SH-SY5Y (cell line): ENCODE data around the gene CROCC2.

Experiments used
- GATA2 ChIP-seq: IDR thresholded peaks from 2 replicates; pipeline ENCODE4 v1.6.1; 2011; ENCODE audit warnings: mild to moderate bottlenecking, low read depth, low read length
- GATA3 ChIP-seq: IDR thresholded peaks from 2 replicates; pipeline ENCODE4 v1.6.1; 2011; ENCODE audit warnings: low read depth, mild to moderate bottlenecking, low read length, moderate library complexity

CROCC2 gene

DNA sequence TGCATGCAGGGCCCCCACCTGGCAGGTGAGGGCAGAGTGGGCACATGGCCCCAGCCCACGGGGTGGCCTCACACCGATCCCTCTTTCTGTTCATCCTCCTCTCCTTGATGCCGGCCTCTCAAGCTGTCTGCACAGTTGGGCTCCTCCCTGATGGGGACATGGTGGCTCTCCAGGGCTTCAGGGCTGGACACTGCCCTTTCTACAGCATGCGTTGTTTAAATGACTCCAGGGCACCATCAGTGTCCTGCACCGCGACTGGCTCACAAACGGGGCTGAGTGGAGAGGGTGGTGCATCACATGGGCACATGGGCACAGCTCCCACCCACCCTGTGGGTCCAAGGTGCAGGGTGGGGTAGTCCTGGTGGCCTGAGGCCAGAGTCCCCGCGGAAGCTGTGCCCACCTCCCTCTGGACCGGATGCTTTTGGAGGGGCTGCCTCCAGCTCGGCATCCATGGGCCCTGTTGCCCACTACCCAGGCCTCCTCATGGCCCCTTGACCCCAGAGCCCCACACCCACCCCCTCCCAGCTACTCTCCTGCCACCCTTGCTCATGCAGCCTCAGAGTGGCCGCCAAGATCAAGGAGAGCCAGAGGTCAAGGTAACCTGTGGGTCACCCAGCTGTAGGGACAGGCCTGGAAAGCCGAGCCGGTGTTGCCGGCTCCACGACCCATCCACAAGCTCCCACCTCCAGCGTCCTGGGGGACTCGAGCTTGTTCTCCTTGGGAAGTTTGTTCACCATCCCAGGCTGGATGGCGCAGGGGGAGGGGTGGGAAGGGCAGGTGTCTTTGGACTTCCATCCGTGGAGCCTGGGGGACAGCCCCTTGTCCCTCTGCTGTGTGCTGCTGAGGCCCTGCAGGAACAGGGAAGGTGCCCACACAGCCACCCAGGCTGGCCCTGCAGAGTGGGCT lies 80.0 kb downstream of the CROCC2 start:
- TF ChIP-seq GATA2, result no peak
- no peak for TF ChIP-seq GATA3

GRCh38 chr2:240986787-240987411 lies 80.8 kb downstream of the CROCC2 start:
- no peak for TF ChIP-seq GATA2
- no peak for TF ChIP-seq GATA3

DNA sequence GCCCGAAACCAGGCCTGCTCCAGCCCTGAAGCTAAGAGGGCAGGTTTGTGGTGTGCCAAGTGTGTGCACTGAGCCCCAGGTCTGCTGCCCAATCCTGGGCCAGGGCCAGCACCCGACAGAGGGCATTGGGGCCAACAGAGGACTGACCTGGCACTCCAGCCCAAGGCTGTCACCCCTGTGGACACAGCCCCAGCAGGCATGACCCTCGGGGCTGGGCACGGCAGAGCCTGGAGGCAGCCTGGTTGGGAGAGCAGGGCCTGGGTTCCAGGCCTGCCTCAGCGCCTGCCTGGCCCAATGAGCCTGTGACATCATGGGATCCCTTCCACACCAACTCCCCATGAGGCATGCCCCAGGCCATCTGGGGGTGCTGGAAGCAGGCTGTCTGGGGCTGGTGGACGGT lies 81.5 kb downstream of the CROCC2 start:
- no peak for TF ChIP-seq GATA3
- no peak for TF ChIP-seq GATA2

GRCh38 chr2:240988146-240988545 lies 82.0 kb downstream of the CROCC2 start:
- no peak for TF ChIP-seq GATA3
- TF ChIP-seq GATA2, result no peak

- TF ChIP-seq GATA3 (no peak), GATA2 (no peak)
Measured at GRCh38 chr2:240988571-240989271, 82.6 kb downstream of the CROCC2 start.

DNA sequence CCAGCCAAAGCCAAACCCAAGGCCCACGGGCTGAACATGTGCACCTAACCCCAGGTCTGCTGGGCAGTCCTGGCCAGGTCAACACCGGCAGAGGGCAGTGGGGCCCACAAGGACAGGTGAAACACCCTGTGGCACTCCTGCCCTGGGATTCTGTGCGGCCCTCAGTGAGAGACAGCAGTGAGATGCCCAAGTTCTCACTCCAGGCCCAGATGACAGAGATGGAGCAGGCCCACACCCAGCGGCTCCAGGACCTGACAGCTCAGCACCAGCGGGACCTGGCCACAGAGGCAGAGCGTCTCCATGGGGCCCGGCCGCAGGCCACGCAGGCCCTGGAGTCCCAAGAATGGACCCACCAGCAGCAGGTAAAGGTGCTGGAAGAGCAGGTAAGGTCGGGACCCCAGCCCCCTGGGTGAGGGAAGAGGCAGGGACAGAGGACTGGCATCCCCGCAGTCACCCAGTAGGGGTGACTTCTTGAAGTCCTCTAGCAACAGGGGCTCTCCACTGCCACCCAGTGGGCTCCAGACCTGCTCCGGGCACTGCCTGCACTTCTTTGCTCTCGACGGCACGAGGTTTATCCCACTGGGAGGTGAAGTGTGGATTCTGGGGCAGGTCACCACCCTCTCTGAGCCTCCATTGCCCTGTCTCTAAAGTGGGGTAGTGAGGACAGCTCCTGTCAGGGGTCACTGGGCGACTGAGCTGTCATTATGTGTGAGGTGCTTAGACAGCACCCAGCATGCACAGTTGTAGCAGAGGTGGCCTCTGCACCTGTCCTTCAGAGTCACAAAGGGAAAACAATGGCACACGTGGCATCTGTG lies 83.5 kb downstream of the CROCC2 start:
- no peak for TF ChIP-seq GATA2
- no peak for TF ChIP-seq GATA3

- no peak for TF ChIP-seq GATA3
- no peak for TF ChIP-seq GATA2
Measured at GRCh38 chr2:240990266-240990529, 84.1 kb downstream of the CROCC2 start.

DNA sequence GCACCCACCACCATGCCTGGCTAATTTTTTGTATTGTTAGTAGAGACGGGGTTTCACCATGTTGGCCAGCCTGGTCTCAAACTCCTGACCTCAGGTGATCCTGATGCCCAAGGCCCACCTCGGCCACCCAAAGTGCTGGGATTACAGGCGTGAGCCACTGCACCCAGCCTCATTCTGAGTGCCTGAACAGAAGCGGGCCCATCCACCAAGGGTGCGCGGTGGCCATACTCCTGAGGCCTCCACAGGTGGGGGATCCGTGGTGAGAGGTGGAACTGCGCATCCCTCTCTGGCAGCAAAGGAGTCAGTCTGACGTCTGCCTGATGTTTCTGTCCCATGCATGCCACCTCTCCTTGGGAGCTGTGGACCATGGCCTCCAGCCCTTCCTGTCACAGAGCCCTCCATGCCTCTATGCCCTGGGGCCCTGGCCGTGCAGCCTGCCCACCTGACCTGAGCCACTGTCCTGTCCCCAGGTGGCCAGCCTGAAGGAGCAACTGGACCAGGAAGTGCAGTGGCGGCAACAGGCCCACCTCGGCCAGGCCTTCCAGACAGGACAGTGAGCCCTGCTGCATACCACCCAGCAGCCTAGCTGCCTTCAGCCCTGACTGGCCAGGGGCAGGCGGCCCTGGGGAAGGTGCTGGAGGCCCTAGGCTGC lies 84.7 kb downstream of the CROCC2 start:
- TF ChIP-seq GATA2 (no peak), GATA3 (no peak)

GRCh38 chr2:240991378-240992263 lies 85.5 kb downstream of the CROCC2 start:
- TF ChIP-seq GATA3 (no peak), GATA2 (no peak)

- no peak for TF ChIP-seq GATA2
- no peak for TF ChIP-seq GATA3
Measured at GRCh38 chr2:240992572-240993291, 86.6 kb downstream of the CROCC2 start.

DNA sequence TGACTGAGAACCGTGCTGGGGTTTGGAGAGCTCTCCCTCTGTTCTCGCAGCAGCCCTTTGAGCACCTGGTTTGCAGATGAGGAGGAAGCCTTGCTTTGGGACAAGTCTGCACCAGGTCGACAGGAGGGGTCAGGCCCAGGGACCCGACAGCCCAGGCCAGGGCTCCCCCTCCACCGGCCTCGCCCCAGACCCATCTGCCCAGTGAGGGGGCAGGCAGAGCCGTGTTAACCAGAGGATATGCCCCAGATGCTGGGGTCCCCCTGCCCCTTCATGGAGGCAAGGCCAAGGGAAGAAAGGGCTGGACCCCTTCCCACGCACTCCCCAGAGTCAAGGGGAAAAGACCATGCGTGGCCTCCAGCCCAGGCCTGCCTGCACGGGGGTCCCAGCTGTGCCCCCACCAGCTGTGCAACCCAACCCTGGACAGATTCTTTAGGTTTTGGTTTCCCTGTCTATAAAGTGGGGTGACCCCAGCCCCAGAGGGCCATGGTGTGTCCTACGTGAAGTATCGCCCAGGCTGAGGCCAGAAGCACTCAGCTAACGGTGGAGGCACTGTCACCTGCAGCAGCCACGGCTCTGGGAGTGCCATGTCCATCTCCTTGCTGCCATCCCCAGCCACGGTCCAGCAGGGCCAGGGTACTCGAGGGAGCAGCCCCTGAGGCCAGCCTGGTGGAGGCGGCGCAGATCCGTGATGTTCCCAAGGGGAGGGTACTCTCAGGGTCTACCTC lies 87.5 kb downstream of the CROCC2 start:
- no peak for TF ChIP-seq GATA2
